Chondrocyte (in vitro differentiated cells): ENCODE measurements around the gene STAB1. TPM values are rescaled to one million over a fixed set of nuclear protein-coding genes. Genes with fewer than 3 reads are reported as not detected.
A peak's percentile ranks its signal among the peaks of the same experiment; 100 is the strongest.

Experiments used
- DNase-seq: peaks from one replicate; pipeline ENCODE4 v3.0.0; 2021; ENCODE audit warnings: mixed read lengths, low spot score
- H3K27ac Mint-ChIP-seq: one replicate; pipeline ENCODE4 v1.8.0; 2021; ENCODE audit warnings: mild to moderate bottlenecking, moderate library complexity, mixed read lengths; ENCODE audit not compliant: unreplicated experiment
- H3K27me3 Mint-ChIP-seq: 2 replicates; pipeline ENCODE4 v1.8.0; 2021; ENCODE audit warnings: low read depth, mixed read lengths
- H3K36me3 Mint-ChIP-seq: 2 replicates; pipeline ENCODE4 v1.8.0; 2021; ENCODE audit warnings: low read depth, mixed read lengths
- H3K4me1 Mint-ChIP-seq: 2 replicates; pipeline ENCODE4 v1.8.0; 2021; ENCODE audit warnings: low read depth, mild to moderate bottlenecking, mixed read lengths
- H3K4me3 Mint-ChIP-seq: one replicate; pipeline ENCODE4 v1.8.0; 2021; ENCODE audit warnings: mild to moderate bottlenecking, moderate library complexity, mixed read lengths; ENCODE audit not compliant: unreplicated experiment
- H3K9me3 Mint-ChIP-seq: 2 replicates; pipeline ENCODE4 v1.8.0; 2021; ENCODE audit warnings: low read depth, mixed read lengths
- CTCF ChIP-seq: fragments of 200-600 bp; sonication (generic); IDR thresholded peaks from 2 replicates; pipeline ENCODE4 v1.5.0; 2021; ENCODE audit warnings: antibody characterized with exemption, mild to moderate bottlenecking, moderate library complexity
- total RNA-seq: library from RNA; stranded (reverse); gene quantifications from 3 replicates; pipeline ENCODE4 v1.2.1, GENCODE V29; 2021

STAB1 gene
- total RNA-seq, 1 donor from 2014 or later = not detected

GRCh38 chr3:52488746-52489145 is 6.4 kb upstream of the STAB1 start:
- Mint-ChIP-seq H3K9me3 (no peaks in the 10 kb centered on the region), H3K27me3 (no peaks in the 10 kb centered on the region), H3K27ac (no peak overlapping the region), H3K36me3 (peaks cover 35% of the 10 kb centered on the region), H3K4me3 (no peak overlapping the region), H3K4me1 (peaks cover 9% of the 10 kb centered on the region)
- TF ChIP-seq CTCF = no peak
- no peak for DNase-seq

- Mint-ChIP-seq H3K4me1 (peaks cover 4% of the 10 kb centered on the region), H3K4me3 (no peak overlapping the region), H3K27ac (no peak overlapping the region), H3K27me3 (no peaks in the 10 kb centered on the region), H3K36me3 (peaks cover 35% of the 10 kb centered on the region), H3K9me3 (no peaks in the 10 kb centered on the region)
- DNase-seq = no peak
- TF ChIP-seq CTCF = no peak
Measured at GRCh38 chr3:52489453-52489852, 5.7 kb upstream of the STAB1 start.

- H3K27ac Mint-ChIP-seq = peak overlapping the region; percentile 57
- DNase-seq = no peak
- H3K9me3 Mint-ChIP-seq = no peaks in the 10 kb centered on the region
- H3K4me3 Mint-ChIP-seq = no peak overlapping the region
- TF ChIP-seq CTCF = no peak
- H3K4me1 Mint-ChIP-seq = peaks cover 4% of the 10 kb centered on the region
- no peaks in the 10 kb centered on the region for H3K27me3 Mint-ChIP-seq
- H3K36me3 Mint-ChIP-seq = peaks cover 33% of the 10 kb centered on the region
Measured at GRCh38 chr3:52490035-52490938, 4.9 kb upstream of the STAB1 start.

GRCh38 chr3:52490939-52491526 is 4.1 kb upstream of the STAB1 start:
- DNase-seq = no peak
- no peak for TF ChIP-seq CTCF
- H3K4me1 Mint-ChIP-seq = peaks cover 4% of the 10 kb centered on the region
- peak overlapping the region; percentile 57 for H3K27ac Mint-ChIP-seq
- peaks cover 30% of the 10 kb centered on the region for H3K36me3 Mint-ChIP-seq
- no peaks in the 10 kb centered on the region for H3K9me3 Mint-ChIP-seq
- no peaks in the 10 kb centered on the region for H3K27me3 Mint-ChIP-seq
- no peak overlapping the region for H3K4me3 Mint-ChIP-seq

GRCh38 chr3:52492059-52492458 is 3.1 kb upstream of the STAB1 start:
- no peaks in the 10 kb centered on the region for H3K9me3 Mint-ChIP-seq
- no peak for DNase-seq
- no peak for TF ChIP-seq CTCF
- H3K4me1 Mint-ChIP-seq = peaks cover 4% of the 10 kb centered on the region
- H3K4me3 Mint-ChIP-seq = no peak overlapping the region
- no peak overlapping the region for H3K27ac Mint-ChIP-seq
- no peaks in the 10 kb centered on the region for H3K27me3 Mint-ChIP-seq
- H3K36me3 Mint-ChIP-seq = peaks cover 30% of the 10 kb centered on the region
